Keratinocyte (primary cell): ENCODE data around the gene STK24. TPM values are rescaled to one million over a fixed set of nuclear protein-coding genes. Genes with fewer than 3 reads are reported as not detected.

Source experiments
- DNase-seq: peaks from one replicate; pipeline ENCODE4 v3.0.0-alpha.2; 2011; ENCODE audit warnings: low read depth, missing footprints, low spot score
- FAIRE-seq: peaks from 2 replicates; lab custom pipeline; 2011; peaks lifted over from hg19 to GRCh38; lab: Jason Lieb, UNC
- H2AFZ ChIP-seq: 2 replicates; pipeline ENCODE4 v1.6.0; 2012; ENCODE audit warnings: low read length, control low read depth, inconsistent platforms; ENCODE audit not compliant: control insufficient read depth
- H3K27ac ChIP-seq: 2 replicates; pipeline ENCODE4 v1.5.1; 2011; ENCODE audit warnings: low read length; ENCODE audit not compliant: control insufficient read depth, insufficient read depth
- H3K27me3 ChIP-seq: 3 replicates; pipeline ENCODE4 v1.6.0; 2011; ENCODE audit warnings: low read length; ENCODE audit not compliant: control insufficient read depth, insufficient read depth; ENCODE audit errors: extremely low read depth
- H3K36me3 ChIP-seq, 2 experiments: 2 replicates in 1 of 2; 3 replicates in 1 of 2; pipeline ENCODE4 v1.5.1; 2011; ENCODE audit warnings: low read length in 2 of 2, mild to moderate bottlenecking in 1 of 2; ENCODE audit not compliant: control insufficient read depth in 2 of 2, insufficient read depth in 2 of 2; ENCODE audit errors: extremely low read depth in 1 of 2
- H3K4me1 ChIP-seq: 3 replicates; pipeline ENCODE4 v1.5.1; 2011; ENCODE audit warnings: low read length; ENCODE audit not compliant: control insufficient read depth, insufficient read depth; ENCODE audit errors: extremely low read depth
- H3K4me2 ChIP-seq: 3 replicates; pipeline ENCODE4 v1.6.0; 2011; ENCODE audit warnings: low read depth, low read length; ENCODE audit not compliant: control insufficient read depth, insufficient read depth; ENCODE audit errors: extremely low read depth
- H3K4me3 ChIP-seq, 3 experiments: fragments of 200-600 bp in 1 of 3; sonication (generic) in 1 of 3; 2 replicates in 2 of 3; 3 replicates in 1 of 3; pipeline ENCODE4 v1.5.1; 2011 to 2016; ENCODE audit warnings: low read length in 3 of 3, mild to moderate bottlenecking in 3 of 3, control low read depth in 2 of 3, inconsistent platforms in 1 of 3, low read depth in 1 of 3, mixed read lengths in 1 of 3, mixed run types in 1 of 3, moderate library complexity in 1 of 3; ENCODE audit not compliant: control insufficient read depth in 2 of 3, insufficient read depth in 2 of 3; ENCODE audit errors: extremely low read depth in 1 of 3
- H3K79me2 ChIP-seq: 2 replicates; pipeline ENCODE4 v1.6.0; 2012; ENCODE audit warnings: low read length; ENCODE audit not compliant: control insufficient read depth, insufficient read depth
- H3K9ac ChIP-seq: 3 replicates; pipeline ENCODE4 v1.6.0; 2011; ENCODE audit warnings: low read length; ENCODE audit not compliant: control insufficient read depth, insufficient read depth; ENCODE audit errors: extremely low read depth
- H3K9me1 ChIP-seq: 3 replicates; pipeline ENCODE4 v1.6.0; 2011; ENCODE audit warnings: low read length; ENCODE audit not compliant: control insufficient read depth, insufficient read depth; ENCODE audit errors: extremely low read depth
- H3K9me3 ChIP-seq: 2 replicates; pipeline ENCODE4 v1.5.1; 2012; ENCODE audit warnings: low read depth, low read length; ENCODE audit not compliant: control insufficient read depth
- H4K20me1 ChIP-seq: 3 replicates; pipeline ENCODE4 v1.6.0; 2011; ENCODE audit warnings: low read length; ENCODE audit not compliant: control insufficient read depth, insufficient read depth; ENCODE audit errors: extremely low read depth
- EZH2 ChIP-seq: IDR thresholded peaks from one replicate; pipeline ENCODE4 v1.6.1; 2012; ENCODE audit warnings: inconsistent platforms, mild to moderate bottlenecking, low read length, moderate library complexity
- dilution Hi-C: fragments of 300-500 bp; cut with MboI; formaldehyde crosslinking; loops from one replicate; pipeline ENCODE4 v1.7.0; 2020; ENCODE audit warnings: low sequenced_read_pairs; ENCODE audit not compliant: extremely low pct_ligation_motif_present
- polyA plus RNA-seq, 5 experiments: library from polyadenylated mRNA; depleted of rRNA in 3 of 5; stranded (reverse) in 3 of 5; stranded (forward) in 1 of 5; unstranded in 1 of 5; fragments of >200 nt; gene quantifications; 1 replicate in 1 of 5; 2 replicates in 3 of 5; 3 replicates in 1 of 5; pipeline versions ENCODE4 v1.2.1 to v1.2.3, GENCODE V29; 2011 to 2012; ENCODE audit warnings: missing spikeins in 2 of 5, low read depth in 1 of 5, low replicate concordance in 1 of 5
- TF ChIP-seq, protein P1 (sequence below), 3 experiments: IDR thresholded peaks in 1 of 3; conservative IDR thresholded peaks in 1 of 3; optimal IDR thresholded peaks in 1 of 3; 2 replicates in 2 of 3; 3 replicates in 1 of 3; pipeline versions ENCODE3 to v1.5.1; 2011; ENCODE audit warnings: low read length in 3 of 3, mild to moderate bottlenecking in 3 of 3, moderate library complexity in 2 of 3, control low read depth in 1 of 3, inconsistent platforms in 1 of 3; ENCODE audit not compliant: insufficient read depth in 2 of 3; ENCODE audit errors: extremely low read depth in 1 of 3

Gene STK24
- polyA plus RNA-seq, 1 donor (not counting 4 experiments of a cell fraction or from before 2014, with no cell fraction given): 81.6 TPM

GRCh38 chr13:98441056-98441676, 135.7 kb downstream of the STK24 start:
- Histone ChIP-seq H3K4me1 (peaks cover 15% of the 10 kb centered on the region), H3K9me1 (no peaks in the 10 kb centered on the region), H2AFZ (no peak overlapping the region), H3K79me2 (no peaks in the 10 kb centered on the region), H3K9me3 (no peaks in the 10 kb centered on the region), H3K4me2 (no peak overlapping the region), H4K20me1 (no peaks in the 10 kb centered on the region), H3K9ac (no peak overlapping the region), H3K27me3 (no peaks in the 10 kb centered on the region), H3K27ac (no peak overlapping the region), H3K4me3 (no peak overlapping the region), H3K36me3 (peaks cover 0 to 3% of the 10 kb centered on the region in 2 experiments)
- no peak for DNase-seq
- FAIRE-seq: no peak
- dilution Hi-C loops: no loop called here
- TF ChIP-seq EZH2: no peak
- TF ChIP-seq, protein P1, sequence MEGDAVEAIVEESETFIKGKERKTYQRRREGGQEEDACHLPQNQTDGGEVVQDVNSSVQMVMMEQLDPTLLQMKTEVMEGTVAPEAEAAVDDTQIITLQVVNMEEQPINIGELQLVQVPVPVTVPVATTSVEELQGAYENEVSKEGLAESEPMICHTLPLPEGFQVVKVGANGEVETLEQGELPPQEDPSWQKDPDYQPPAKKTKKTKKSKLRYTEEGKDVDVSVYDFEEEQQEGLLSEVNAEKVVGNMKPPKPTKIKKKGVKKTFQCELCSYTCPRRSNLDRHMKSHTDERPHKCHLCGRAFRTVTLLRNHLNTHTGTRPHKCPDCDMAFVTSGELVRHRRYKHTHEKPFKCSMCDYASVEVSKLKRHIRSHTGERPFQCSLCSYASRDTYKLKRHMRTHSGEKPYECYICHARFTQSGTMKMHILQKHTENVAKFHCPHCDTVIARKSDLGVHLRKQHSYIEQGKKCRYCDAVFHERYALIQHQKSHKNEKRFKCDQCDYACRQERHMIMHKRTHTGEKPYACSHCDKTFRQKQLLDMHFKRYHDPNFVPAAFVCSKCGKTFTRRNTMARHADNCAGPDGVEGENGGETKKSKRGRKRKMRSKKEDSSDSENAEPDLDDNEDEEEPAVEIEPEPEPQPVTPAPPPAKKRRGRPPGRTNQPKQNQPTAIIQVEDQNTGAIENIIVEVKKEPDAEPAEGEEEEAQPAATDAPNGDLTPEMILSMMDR (optimal IDR thresholded peaks at IDR 0.05 in 1 of 3, IDR thresholded peaks at IDR 0.05 in 1 of 3, conservative IDR thresholded peaks at IDR 0.05 in 1 of 3; ENCODE audit: extremely low read depth in 1 of 3, insufficient read depth in 2 of 3, low read length in 3 of 3): no peak

- no peak for DNase-seq
- Histone ChIP-seq H3K4me1 (peaks cover 11% of the 10 kb centered on the region), H3K27ac (no peak overlapping the region), H3K79me2 (no peaks in the 10 kb centered on the region), H4K20me1 (no peaks in the 10 kb centered on the region), H2AFZ (no peak overlapping the region), H3K9ac (no peak overlapping the region), H3K27me3 (no peaks in the 10 kb centered on the region), H3K9me3 (no peaks in the 10 kb centered on the region), H3K4me3 (no peak overlapping the region), H3K36me3 (peaks cover 0 to 3% of the 10 kb centered on the region in 2 experiments), H3K9me1 (no peaks in the 10 kb centered on the region), H3K4me2 (no peak overlapping the region)
- no peak for FAIRE-seq
- TF ChIP-seq EZH2: no peak
- TF ChIP-seq, protein P1 (optimal IDR thresholded peaks at IDR 0.05 in 1 of 3, IDR thresholded peaks at IDR 0.05 in 1 of 3, conservative IDR thresholded peaks at IDR 0.05 in 1 of 3; ENCODE audit: extremely low read depth in 1 of 3, insufficient read depth in 2 of 3, low read length in 3 of 3): no peak
- dilution Hi-C loops: no loop called here
These were observed 136.4 kb downstream of the STK24 start for GRCh38 chr13:98440390-98441055.
